DOHH2 (cell line): ENCODE data around the gene B3GALT5.

Source experiments
- CTCF ChIP-seq: fragments of 200-600 bp; sonication (generic); IDR thresholded peaks from one replicate; pipeline ENCODE4 v1.5.1; 2014; ENCODE audit warnings: antibody characterized with exemption, mild to moderate bottlenecking, low read depth, low read length; ENCODE audit not compliant: poor library complexity, severe bottlenecking
- EZH2phosphoT487 ChIP-seq: fragments of 200-600 bp; sonication (generic); IDR thresholded peaks from 2 replicates; pipeline ENCODE4 v1.6.1; 2017; ENCODE audit warnings: borderline replicate concordance, mild to moderate bottlenecking, antibody characterized with exemption, low read length, moderate library complexity, mixed read lengths

GRCh38 chr21:39662411-39662953 is 49.7 kb downstream of the B3GALT5 start:
- no peak for TF ChIP-seq CTCF
- no peak for TF ChIP-seq EZH2phosphoT487
